GM18873 (cell line): ENCODE results near the gene GJC3.
A peak's percentile ranks its signal among the peaks of the same experiment; 100 is the strongest.
"Not testable (repeated sequence)": the region's sequence is repeated elsewhere in the genome, so short reads cannot be mapped to it uniquely, and the experiment has no call there.

ENCODE experiments used
- ATAC-seq: cut with Tn5 transposase; IDR thresholded peaks from one replicate; pipeline ENCODE4 v1.9.1; 2021; ENCODE audit warnings: mild to moderate bottlenecking, moderate library complexity, moderate number of reproducible peaks; ENCODE audit not compliant: unreplicated experiment, low FRiP score

The GJC3 gene

DNA sequence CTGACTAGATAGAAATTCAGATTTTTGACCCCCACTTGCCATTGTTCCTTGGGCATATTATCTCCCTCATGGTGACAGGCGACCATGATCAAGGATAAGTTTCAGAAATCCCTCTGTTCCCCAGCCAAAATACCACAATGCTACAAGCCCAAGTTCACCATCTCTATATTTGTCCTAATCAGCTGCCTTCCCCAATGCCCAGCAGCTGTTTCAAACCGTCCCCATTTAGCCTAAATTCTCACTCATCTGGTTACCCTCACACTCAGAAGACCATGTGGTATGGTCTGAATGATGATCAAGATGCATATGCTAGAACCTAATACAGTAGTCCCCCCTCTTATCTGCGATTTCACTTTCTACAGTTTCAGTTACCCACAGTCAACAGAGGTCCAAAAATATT is 956 bp upstream of the GJC3 start:
- ATAC-seq, result no peak

- ATAC-seq, result no peak
Measured at GRCh38 chr7:99929730-99930053, 272 bp upstream of the GJC3 start.

DNA sequence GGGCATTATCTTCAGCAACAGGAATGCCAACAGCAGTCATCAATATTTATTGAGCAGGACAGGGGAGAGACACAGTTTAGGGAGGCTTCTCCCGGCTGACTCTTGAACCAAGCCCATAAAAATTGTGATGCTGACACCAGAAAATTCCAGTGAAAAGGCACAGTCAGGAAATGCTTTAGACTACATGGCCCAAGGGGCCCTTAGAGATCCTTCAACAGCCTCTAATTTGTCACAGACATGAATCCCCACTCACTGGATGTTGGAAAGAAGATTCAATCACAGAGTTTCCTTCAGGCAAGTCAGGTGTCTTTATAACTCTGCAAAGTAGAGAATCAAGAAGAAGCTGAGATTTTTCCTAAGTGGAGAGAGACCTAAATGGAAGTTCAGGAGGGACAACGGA is 1.2 kb downstream of the GJC3 start:
- no peak for ATAC-seq

- ATAC-seq, result no peak
Measured at GRCh38 chr7:99927536-99927935, 1.9 kb downstream of the GJC3 start.

DNA sequence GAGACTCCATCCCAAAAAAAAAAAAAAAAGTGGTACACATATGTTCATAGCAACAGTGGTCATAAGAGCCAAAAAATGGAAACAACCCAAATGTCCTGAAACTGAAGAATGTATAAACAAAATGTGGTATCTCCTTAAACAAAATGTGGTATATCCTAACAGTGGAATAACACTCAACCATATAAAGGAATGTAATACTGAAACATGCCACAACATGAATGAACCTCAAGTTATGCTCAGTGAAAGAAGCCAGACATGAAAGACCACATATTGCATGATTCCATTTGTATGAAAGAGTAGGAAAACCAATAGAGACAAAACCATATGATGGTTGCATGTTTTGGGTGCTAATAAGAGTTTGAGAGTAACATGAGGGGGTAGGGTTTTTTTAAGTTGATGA is 3.1 kb downstream of the GJC3 start:
- ATAC-seq, result no peak

DNA sequence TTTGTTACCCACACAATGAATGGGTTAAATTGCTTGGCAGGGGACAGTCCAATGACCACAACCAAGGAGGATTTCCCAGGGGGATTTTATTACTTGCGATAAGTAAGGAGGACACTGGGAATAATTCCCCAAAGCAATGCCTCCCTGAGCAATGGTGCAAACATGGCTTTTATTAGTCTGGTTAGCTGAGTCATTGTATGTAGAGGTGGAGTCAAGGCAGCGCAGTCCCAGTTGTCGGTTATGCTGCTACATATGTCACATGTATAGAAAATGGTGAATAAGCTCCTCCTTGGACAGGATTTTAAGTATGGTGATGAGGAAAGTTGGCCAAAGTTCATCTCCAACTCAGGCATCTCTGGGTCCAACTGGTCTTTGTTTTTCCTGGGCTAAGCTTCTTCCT is 6.2 kb downstream of the GJC3 start:
- ATAC-seq, result no peak

DNA sequence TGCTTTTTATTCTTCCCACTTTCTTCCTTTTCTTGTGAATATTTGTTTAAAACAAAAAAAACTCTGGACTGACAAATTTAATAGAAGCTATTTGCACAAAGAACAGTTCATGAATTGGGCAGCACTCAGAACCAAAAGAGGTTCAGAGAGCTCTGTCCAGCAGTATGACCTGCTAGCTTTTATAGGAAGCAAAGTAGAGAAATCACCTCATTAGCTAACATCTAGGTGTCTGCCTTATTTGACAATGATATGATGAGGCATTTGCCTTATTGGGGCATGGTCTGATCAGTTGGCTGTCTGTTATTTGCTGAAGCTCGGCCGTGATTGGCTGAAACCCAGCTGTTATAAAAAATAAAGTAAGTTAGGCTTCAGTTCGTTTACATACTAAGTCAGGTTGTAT is 9.3 kb downstream of the GJC3 start:
- no peak for ATAC-seq

DNA sequence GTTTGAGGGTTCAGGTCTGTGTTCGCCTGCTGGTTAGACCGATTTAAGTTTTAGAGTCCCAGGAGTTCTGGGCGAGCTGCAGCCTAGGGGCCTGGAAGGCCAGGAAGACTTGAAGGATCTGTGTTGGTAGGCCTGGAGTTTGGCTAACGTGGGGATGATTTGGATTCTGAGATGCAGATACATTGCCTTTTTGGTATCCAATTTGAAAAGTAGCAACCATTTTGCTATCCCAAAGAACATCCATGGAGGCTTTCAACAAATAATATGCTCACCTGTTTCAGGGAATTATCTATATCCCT is 9.7 kb downstream of the GJC3 start:
- no peak for ATAC-seq

DNA sequence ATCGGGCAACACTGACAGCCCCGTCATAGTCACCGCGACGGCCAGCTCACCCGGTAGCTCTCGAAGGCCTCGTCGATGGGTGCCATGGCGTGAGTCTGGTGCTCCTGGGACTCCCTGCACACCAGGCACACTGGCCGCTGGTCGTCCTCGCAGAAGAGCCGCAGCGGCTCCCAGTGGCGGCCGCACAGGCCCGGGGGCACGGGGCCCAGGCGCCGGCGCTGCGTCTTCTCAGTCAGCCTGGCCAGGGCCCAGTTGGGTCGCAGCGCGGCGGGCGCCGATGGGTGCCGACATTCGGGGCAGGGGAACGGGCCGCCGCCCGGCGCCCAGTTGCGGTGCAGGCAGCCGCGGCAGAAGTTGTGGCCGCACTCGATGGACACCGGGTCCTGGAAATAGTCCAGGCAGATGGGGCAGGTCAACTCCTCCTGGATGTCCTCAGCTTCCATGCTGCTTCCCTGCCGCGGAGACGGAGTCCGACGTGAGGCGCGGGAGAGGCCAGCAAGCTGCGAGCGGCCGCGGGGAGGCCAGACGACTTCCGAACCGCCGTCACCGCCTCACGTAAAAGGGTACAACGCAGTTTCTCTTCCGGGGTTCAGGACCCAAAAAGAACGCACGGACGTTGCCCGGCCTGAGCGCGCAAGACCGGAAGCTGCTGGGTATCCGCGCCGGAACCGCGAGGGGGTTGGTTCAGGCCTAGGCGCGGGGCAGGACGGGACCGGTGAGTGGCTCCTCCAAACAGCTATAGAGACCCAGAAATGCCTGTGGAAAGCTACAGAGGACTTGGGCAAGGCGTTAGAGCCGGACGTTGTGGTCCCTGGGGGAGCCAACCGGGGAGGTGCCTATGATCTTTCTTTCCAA is 10.2 kb downstream of the GJC3 start, which contains the start of gene TRIM4:
Gene TRIM4 (minus strand): TSS at position 572 of the 855 bp plus-strand sequence. CDS start 129 bp downstream, at position 443.
- peak; percentile 80 for ATAC-seq

GRCh38 chr7:99910976-99911375 is 18.4 kb downstream of the GJC3 start:
- ATAC-seq, result no peak

DNA sequence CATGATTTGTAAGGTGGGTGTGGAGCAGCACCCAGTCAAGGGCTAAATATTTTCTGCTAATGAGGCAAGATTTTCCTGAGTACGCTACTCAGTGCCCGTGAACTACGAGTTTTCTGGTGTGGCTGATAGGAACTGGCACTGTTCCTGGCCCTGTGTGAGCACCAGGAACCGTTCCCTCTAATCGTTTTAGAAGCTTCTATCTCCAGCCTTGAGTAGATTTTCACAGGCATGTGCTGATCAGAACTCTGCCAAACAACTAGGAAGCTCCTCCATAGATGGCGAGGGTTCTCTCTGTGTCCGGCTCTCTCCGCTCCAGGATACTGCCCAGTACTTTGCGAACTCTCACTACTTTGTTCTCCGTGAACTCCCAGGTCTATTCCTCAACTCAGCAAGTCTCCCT is 27.8 kb downstream of the GJC3 start:
- no peak for ATAC-seq

DNA sequence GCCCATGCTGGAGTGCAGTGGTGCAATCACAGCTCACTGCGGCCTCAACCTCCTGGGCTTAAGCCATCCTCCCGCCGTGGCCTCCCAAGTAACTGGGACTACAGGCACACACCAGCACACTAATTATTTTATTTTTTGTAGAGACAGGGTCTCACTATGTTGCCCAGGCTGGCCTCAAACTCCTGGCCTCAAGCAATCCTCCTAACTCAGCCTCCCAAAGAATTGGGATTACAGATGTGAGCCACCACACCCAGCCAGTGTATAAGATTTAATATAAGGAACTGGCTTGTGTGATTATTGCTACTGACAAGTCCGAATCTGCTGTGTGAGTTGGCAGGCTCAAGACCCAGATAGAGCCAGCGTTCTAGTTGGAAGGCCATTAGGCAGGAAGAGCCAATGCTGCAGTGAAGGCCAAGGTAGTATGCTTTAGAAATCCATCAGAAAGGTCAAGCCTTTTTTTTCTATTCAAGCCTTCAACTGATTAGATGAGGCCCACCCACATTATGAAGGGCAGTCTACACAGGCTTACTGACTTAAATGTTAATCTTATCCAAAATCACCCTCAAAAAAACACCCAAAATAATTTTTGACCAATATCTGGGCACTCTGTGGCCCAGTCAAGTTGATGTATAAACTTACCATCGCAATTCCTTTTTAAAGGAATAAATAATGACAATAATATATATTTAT is 29.4 kb downstream of the GJC3 start:
- no peak for ATAC-seq

- ATAC-seq, result no peak
Measured at GRCh38 chr7:99898836-99899235, 30.6 kb downstream of the GJC3 start.

DNA sequence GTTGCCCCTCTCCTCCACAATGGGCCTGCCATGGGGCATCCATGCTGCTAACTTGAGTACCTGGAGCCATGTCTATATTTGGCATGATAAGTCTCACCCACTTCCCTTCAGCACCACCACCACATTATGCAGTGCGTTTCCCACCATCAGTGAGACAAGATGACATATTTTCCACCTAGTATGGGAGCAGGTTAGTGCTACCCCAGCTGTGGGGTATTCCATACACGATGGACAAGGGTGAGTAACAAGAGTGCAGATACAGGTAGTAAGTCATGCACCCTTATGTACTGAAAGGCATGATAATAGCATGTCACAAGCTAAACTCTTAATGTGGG is 31.4 kb downstream of the GJC3 start:
- no peak for ATAC-seq

DNA sequence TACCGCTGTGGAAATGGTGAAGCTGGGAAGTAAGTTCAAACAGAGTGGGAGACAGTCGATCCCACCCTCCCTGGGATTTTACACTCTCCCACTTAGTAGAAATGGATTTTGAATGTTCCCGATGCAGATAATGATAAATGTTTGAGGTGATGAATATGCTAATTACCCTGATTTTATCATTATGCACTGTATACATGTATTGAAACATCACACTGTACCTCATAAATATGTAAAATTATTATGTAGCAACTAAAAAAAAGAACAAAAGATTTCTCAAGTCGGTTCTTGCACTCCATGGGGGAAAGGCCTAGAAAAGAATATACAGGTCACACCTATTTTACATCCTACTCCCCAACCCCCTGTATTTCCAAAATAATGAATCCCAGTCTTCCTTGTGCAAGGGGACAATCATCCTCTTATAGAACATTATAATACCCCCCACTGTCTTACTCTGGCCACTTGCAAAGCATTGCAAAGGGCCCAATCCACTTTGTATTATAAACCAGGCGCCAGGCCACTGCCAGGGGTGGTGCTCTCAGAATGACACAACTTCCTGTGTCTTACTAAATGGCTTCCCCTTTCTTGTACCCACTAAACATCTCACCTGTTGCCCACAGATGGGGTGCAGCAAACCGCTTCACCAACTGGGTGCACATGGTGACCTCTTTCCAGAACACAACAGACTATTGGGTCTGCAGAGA is 31.9 kb downstream of the GJC3 start:
- ATAC-seq, result no peak

DNA sequence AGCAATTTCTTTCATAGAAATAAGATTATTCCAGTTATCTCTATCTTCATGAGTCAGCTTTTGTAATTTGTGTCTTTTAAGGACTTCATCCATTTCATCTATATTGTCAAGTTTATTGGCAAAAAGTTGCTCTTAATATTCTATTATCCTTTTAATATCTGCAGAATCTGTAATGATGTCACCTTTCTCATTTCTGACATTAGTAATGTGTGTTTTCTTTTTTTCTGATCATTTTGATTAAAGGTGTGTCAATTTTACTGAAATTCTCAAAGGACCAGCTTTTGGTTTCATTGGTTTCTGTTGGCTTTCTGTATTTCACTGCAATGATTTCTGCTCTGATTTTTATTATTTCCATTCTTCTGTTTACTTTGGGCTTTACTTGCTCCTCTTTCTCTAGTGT is 34.7 kb downstream of the GJC3 start:
- ATAC-seq, result no peak

DNA sequence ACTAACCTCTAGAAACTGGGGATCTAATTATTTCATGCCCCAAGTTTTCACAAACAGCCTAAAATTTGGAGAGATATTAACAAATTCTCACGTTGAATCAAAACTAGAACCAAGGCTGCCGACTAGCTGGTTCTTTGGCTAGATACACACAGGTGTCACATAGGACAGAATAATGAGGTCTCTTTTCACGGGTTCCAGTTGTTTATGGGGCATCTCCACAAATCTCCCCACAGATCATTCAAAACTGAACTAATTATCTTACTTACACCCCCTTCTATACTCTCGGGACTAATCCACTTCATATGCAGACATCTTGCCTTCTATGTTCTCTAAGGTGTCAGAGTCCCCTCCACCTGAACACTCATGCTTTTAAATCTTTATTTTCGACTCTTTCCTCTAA is 36.1 kb downstream of the GJC3 start:
- no peak for ATAC-seq

- not testable (repeated sequence) for ATAC-seq
Measured at GRCh38 chr7:99890348-99890747, 39.1 kb downstream of the GJC3 start.

GRCh38 chr7:99888366-99888765 is 41.1 kb downstream of the GJC3 start:
- ATAC-seq, result not testable (repeated sequence)

GRCh38 chr7:99881370-99881769 is 48.0 kb downstream of the GJC3 start:
- no peak for ATAC-seq

GRCh38 chr7:99876933-99877332 is 52.5 kb downstream of the GJC3 start, which contains the start of gene OR2AE1:
Gene OR2AE1, minus strand, starts transcription at chr7:99877033. Its CDS starts 0 bp downstream, at chr7:99877033.
- ATAC-seq, result no peak

DNA sequence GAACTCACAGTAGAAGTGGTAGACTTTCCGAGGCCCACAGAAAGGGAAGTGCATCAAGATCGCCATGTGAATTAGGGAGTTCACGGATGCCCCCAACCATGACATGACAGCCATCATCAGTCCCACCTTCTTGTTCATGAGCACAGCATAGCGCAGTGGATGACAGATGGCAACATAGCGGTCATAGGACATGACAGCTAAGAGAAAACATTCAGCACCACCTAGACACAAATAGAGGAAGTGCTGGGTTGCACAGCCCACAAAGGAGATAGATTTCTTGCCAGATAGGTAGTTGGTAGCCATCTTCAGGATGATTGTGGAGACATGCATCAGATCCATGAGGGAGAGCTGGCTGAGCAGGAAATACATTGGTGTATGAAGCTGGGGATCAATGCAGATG is 52.9 kb downstream of the GJC3 start:
- ATAC-seq, result no peak
